HG03520 (cell line): ENCODE results near the gene NR1I3.
A peak's percentile ranks its signal among the peaks of the same experiment; 100 is the strongest.

Experiments
- ATAC-seq: cut with Tn5 transposase; IDR thresholded peaks from one replicate; pipeline ENCODE4 v1.9.1; 2021; ENCODE audit warnings: mild to moderate bottlenecking, moderate library complexity; ENCODE audit not compliant: unreplicated experiment

The NR1I3 gene

DNA sequence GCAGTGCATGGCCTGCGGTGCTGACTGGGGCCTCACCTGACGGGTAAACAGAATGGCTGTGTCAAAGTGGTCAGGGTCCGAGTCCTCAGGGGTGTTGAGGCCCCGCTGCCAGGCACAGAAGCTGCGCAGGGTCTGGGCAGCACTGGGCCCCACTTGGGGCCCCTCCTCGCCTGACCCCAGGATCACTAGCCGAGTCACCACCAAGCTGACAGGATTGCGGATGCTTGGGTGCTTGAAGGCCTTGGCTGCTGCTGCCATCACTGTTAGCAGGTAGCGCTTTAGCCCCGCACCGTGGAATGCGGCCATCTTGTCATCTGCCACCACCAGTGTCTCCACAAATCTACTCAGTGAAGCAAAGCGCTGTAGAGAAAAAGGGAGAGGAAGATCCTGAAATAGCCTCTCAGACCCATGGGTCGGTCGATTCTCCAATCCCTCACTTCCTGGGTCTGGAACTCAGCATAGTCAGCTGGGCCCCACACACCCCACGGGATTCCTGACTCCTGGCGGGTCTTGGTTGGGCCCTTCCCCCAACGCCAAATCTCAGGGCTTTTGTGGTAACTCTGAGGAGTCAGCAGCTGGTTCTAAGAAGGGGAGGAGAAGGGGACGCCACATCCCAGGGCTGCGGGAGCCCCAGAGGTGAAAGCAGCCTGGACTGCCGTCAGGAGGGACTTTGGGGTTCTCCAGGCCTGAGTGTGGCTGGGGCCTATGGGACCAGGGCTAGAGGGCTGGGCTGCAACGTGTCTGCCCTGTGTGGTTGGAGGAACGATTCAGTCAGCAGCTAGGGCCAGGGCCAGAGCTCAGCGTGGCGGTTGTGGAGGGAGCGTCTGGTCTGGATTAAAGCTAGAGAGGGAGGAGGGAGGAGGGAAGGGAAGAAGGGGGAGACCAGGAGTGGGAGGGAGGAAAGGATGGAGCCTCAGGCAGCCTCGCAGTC lies 41.2 kb downstream of the NR1I3 start:
- no peak for ATAC-seq

DNA sequence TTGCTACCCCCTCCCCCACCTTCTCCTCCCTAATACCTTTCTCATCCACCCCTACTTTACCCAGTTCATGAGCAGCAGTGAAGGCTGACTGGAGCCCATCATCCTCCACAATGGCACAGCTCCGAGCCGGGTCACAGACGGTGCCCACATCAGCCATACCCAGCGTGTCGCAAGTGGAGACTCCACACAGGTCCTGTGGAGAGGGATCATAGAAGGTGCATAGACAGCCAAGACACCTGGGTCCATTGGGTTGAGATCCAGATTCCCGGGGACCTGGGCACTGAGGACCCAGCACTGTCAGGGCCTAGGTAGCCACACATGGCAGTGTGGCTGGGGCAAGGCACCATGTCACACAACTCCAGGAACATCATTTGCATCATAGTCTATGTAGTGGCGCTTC lies 41.9 kb downstream of the NR1I3 start:
- ATAC-seq = no peak

DNA sequence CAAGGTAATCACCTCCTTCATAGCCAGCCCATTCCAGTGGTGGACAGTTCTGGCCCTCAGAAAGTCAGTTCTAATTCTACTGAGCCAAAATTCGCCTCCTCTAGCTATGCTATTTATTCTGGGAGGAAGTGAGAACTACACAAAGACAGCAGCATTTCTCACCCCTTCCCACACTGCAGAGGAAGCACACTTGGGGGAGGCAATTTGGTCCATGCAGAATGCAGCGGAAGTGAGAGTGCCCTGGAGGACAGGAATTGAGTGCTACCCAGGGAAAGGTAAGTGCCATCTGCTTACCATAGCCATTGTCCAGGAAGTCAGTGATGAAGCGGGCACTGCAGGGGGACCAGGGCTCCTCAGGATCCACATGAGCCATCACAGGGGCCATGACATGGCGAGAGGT lies 42.8 kb downstream of the NR1I3 start:
- ATAC-seq = no peak

DNA sequence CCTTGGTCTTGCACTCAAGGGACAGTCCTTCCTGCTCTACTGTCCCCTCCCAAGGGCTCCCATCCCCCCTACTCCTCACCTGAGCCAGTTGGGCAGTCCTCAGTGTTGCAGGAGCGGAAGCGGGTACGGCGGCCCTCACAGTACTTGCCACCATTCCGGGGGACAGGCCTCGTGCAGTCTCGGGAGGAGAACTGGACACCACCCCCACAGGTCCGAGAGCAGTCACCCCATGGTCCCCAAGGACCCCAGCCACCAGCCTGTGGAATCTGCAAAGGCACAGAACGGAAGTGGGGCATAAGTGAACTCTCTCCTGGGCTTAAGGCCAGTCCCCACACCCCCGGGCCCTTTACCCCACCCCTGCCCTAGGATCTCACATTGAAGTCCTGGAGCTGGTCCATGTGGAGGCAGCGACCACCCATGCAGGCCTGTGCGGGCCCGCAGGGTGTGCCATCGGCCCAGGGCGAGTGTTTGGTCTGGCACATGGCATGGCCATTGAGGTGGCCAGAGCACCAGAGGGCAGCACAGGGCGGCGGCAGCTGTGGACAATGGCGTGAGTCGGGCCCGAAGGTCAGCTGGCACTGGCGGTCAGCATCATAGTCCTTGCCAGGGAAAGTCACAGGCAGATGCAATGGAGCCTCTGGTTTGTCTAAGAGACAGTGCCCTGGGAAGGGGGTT lies 44.3 kb downstream of the NR1I3 start:
- no peak for ATAC-seq

DNA sequence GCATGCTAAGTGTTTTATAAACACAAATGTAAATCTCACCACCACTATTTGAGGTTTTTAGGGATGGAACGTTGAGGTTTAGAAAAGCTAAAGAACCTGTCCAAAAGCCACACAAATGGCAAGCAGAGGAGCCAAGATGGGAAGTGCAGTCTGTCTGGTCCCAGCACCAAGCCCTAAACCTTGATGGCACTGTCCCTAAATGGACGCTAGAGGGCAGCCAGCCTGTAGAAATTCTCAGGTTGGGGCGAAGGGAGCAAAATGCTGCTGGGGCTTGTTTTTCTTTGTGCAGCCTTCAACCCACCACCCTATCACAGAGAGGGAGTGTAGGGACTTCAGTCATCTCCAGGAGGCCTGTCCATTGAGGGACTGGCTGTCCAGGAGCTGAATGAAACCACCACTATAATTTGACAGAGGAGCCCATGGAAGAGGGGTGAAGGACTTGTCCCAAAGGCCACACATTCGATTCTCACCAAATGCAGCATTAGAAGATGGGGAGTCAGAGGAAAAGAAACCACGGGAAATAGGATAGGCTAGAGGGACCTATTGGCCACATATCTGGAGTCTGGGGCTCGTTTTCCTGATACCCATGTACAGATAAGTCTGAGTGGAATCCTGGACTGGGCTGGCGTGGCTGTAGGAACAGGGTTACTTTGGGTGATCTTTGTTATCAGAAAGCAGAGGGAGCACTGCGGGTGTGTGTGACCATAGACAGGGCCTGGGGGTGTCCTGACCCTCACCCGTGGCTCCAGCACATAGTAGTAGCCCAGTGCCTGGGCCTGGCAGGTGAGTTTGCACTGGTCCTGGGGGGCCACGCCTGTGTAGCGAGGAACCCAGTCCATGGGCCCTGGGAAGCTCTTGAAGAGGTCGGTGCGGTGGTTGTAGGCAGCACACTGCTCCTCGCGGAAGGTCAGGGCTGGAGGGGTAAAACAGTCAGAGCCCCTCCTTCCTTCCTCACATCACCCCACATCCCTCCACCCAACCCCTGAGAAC lies 45.2 kb downstream of the NR1I3 start:
- peak; percentile 62 for ATAC-seq

DNA sequence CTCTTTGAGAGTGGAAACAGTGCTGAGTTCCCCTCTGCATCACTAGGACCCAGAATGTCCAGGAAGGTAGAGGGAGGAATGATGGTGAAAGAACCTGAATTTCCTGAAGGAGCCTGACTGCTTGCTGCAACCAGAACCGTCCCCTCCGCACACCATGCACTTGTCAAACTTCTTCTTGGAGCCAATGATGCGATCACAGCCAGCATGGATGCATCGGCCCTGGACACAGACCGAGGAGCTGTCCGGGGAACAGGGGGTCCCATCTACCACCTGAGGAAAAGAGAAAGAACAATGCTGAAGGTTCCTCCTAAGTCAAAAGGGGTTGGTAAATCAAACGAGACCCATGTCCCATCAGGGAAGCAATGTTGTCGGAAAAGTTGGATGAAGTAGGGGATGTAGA lies 46.0 kb downstream of the NR1I3 start:
- ATAC-seq = no peak

DNA sequence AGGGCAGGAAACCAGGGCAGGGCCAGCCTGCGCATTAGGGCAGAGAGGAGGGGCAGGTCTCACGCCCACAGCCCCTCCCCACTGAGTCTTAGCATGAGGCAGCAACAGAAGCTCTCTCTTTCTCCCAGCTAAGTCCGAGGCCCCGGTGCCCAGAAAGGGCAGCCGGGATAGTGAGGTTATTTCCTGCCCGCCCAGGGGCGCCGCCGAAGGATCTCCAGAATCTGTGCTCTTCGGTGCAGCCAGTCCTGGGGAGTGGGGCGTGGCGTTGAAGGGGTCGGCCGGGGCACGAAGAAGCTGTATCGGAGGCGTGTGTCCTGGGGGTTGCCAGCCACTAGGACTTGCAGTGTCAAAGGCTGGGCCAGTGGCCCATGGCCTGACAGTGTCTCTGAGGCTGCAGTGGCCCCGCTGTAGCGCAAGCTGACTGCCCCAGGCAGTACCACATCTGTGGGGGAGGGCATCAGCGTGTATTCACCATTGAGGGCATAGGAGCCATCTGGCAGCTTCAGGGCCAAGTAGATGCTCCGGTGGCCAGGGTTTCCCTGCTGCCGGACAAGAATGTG lies 47.0 kb downstream of the NR1I3 start:
- no peak for ATAC-seq

DNA sequence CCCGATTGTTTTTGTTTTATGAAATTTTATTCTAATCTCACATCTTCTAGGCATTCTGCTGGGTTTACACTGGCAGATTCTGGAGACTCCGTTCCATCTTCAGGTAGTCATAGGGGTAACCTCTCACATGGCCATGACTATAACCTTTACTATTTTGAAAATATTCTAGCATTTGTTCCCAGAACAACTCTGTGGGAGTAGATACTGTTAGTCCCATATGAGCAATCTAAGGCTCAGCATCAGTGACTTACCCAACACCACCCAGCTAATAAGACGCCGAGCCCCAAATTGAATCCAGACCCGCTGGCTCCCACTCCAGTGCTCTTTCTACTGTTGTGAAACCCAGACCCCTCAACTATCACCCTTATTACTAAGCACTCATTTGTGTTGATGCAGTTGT lies 49.0 kb downstream of the NR1I3 start:
- ATAC-seq = no peak

DNA sequence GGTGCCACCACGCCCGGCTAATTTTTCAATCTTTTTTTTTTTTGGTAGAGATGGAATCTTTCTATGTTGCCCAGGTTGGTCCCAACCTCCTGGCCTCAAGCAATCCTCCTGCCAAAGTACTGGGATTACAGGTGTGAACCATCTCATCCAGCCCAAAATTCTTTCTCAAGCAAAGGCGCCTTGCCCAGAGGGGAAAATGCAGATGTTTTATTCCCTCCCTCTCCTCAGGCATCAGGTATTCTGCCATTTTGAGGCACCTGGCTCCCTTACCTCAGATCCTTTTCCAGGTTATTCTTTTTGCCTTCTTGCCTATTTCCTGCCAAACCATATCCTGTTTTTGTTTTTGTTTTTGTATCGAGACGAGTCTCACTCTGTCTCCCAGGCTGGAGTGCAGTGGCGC lies 49.6 kb downstream of the NR1I3 start:
- no peak for ATAC-seq

DNA sequence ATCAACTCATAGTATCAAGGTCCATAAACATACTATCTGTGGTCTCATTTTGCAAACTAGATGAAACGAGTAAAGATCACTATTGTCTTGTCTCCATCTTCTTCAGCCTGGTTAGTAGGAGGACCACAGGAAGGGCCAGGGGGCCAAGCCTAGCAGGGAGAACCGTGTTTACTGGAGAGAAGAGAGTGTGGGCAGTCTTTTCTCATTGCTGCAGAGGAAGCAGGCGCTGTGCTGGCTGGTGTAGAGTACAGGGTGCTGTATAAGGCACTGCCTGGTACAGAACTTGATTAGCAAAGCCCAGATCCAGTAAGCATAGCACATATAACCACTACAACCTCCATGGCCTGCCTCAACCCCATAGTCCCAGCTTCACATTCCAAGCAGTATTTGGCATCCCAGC lies 50.7 kb downstream of the NR1I3 start:
- ATAC-seq = no peak

DNA sequence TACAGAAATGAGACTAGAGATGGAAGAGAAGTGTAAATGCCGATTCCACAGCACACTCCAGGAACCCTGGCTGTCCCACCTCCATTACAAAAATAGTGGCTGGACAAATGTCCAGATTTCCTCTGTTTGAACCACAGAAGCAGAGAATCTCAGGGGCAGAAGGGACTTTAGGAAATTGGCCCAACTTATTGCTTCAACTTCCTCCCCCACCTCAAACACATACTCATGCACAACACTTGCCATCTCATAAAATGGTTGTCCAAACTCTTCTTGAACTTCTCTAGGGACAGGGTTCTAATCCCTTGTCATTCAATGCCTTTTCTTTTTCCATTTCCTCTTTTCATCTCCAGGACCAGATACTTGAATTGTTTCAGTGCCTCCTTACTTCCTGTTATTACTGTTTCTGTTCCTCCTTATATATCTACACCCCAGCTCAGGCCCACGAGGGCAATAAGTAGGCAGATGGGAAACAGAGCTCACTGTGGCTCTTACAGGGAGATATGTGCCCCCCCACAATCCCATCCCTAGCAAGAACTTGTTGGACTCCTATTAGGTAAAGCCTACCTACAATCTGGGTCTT lies 52.2 kb downstream of the NR1I3 start:
- ATAC-seq = peak; percentile 32

DNA sequence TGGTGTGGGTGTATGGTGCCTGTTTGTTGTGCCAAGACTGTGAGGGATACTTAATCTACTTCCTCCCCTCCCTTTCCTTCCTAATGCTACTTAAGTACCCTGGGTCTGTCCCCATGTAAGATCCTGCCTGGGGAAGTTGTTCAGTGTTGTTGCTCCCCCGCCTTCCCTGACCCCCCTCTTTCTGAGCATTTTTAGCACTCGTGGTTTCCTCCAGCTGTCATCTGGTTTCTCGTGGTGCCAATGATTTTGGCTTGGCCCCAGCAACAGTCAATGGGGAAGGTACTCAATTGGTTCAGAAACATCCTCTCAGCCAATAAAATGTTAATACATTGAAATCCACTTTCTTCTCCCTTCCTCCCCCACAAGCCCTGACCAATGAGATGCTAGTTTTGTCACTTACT lies 52.7 kb downstream of the NR1I3 start:
- peak; percentile 64 for ATAC-seq

DNA sequence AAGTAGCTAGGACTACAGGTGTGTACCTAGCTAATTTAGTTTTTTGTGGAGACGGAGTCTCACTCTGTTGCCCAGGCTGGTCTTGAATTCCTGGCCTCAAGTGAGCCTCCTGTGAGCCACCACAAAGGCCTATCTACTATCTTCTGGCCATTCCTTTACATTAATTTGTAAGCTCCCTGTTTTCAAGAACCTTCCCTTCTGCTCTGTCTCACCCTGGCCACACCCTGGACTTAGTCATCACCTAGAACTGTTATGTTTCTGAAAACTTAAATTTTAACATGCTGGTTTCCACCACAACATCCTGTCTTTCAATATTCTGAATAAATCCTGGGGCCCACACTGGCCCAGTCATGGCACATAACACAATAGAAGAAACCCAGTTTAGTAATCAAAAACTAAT lies 55.8 kb downstream of the NR1I3 start:
- ATAC-seq = peak; percentile 39

DNA sequence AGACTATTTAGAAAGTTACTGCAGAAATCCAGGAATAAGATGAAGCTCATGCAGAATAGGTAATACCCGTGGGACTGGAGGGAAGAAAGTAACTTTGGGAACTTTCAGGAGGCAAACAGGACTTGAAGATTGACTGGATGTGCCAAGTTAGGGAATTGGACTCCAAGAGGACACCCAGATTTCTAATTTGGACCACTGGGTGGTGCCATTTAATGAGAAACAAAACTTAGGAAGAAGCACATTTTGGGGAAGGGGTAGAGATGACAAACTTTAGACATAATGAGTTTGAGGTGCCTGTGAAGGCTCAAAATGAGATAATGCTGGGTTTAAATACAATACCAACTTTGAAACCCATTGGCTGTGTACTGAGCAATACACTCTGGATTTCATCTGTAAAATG lies 57.4 kb downstream of the NR1I3 start:
- no peak for ATAC-seq

DNA sequence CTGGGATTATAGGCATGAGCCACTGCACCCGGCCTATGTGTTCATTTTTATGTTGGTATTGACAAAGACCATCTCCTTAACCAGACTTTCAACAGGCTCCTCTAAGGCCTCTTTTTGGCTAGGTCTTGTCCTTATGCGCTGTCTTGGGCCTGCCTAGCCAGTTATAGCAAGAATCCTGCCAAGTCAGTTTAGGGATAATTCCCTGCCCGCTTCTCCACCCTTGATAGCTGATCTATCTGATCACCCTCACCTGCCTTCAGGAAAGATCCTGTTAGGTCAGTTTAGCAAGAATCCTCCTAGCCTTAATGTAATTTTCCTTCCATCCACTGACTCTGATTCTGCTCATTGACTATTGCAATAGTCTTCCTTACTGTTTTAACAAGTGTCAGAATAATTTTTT lies 58.3 kb downstream of the NR1I3 start:
- ATAC-seq = no peak
